Esophagus muscularis mucosa (tissue), 4 donors: ENCODE results near the gene AP1S3. TPM values are rescaled to one million over a fixed set of nuclear protein-coding genes. Genes with fewer than 3 reads are reported as not detected.
A peak's percentile ranks its signal among the peaks of the same experiment; 100 is the strongest.
"Not testable (repeated sequence)": the region's sequence is repeated elsewhere in the genome, so short reads cannot be mapped to it uniquely, and the experiment has no call there.

Experiments
- DNase-seq: peaks from one replicate; pipeline ENCODE4 v3.0.0-alpha.2; 2017; ENCODE audit errors: extremely low spot score
- H3K27ac ChIP-seq, 4 donors: fragments of 200-600 bp; sonication (generic); replicated peaks in 1 of 4; 1 replicate in 3 of 4; 2 replicates in 1 of 4; pipeline ENCODE4 v1.5.1; 2016 to 2019; ENCODE audit warnings: mild to moderate bottlenecking in 1 of 4
- H3K27me3 ChIP-seq, 4 donors: fragments of 200-600 bp; sonication (generic); one replicate each; pipeline versions ENCODE4 v1.5.1 to v1.6.0; 2016 to 2019
- H3K36me3 ChIP-seq, 4 donors: fragments of 200-600 bp; sonication (generic); one replicate each; pipeline ENCODE4 v1.5.1; 2016 to 2019
- H3K4me1 ChIP-seq, 4 donors: fragments of 200-600 bp; sonication (generic); one replicate each; pipeline ENCODE4 v1.5.1; 2016 to 2019
- H3K4me3 ChIP-seq, 4 donors: fragments of 200-600 bp; sonication (generic); 1 replicate in 2 of 4; 2 replicates in 2 of 4; pipeline ENCODE4 v1.5.1; 2016 to 2019; ENCODE audit warnings: mild to moderate bottlenecking in 4 of 4, moderate library complexity in 1 of 4
- H3K9me3 ChIP-seq, 4 donors: fragments of 200-600 bp; sonication (generic); 1 replicate in 3 of 4; 2 replicates in 1 of 4; pipeline ENCODE4 v1.5.1; 2016 to 2019
- CTCF ChIP-seq, 3 experiments: fragments of 200-600 bp in 2 of 3; fragments of 450-650 bp in 1 of 3; sonication (generic) in 2 of 3; IDR thresholded peaks; one replicate each; pipeline ENCODE4 v1.5.1; 2017 to 2019; ENCODE audit warnings: antibody characterized with exemption in 3 of 3, mild to moderate bottlenecking in 2 of 3, moderate library complexity in 1 of 3
- EP300 ChIP-seq: sonication (generic); formaldehyde crosslinking; IDR thresholded peaks from one replicate; pipeline ENCODE4 v1.6.1; 2017; ENCODE audit warnings: antibody characterized with exemption
- POLR2A ChIP-seq: fragments of 450-650 bp; IDR thresholded peaks from one replicate; pipeline ENCODE4 v1.6.1; 2017; ENCODE audit warnings: antibody characterized with exemption, moderate library complexity, mild to moderate bottlenecking, low read depth
- POLR2AphosphoS5 ChIP-seq, 2 donors: sonication (generic); formaldehyde crosslinking; IDR thresholded peaks; one replicate each; pipeline ENCODE4 v1.6.1; 2017; ENCODE audit warnings: antibody characterized with exemption in 2 of 2
- WGBS: methylation state at CpG from one replicate; pipeline ENCODE4 v1.1.5; 2018; 5-methylcytosine and 5-hydroxymethylcytosine counted together
- intact Hi-C: fragments of 100-400 bp; cut with DNase I; formaldehyde crosslinking; loops from one replicate; pipeline ENCODE4 v1.15.1; 2023
- total RNA-seq, 4 donors: library from RNA; depleted of rRNA; stranded (reverse); fragments of >200 nt; gene quantifications; one replicate each; pipeline versions ENCODE4 v1.1.0 to v1.2.1, GENCODE V29; 2016

Gene AP1S3
- total RNA-seq, 4 donors from 2014 or later = 0.40 to 2.7 (median 0.85) TPM

- Histone ChIP-seq H3K9me3 (no peaks in the 10 kb centered on the region), H3K4me1 (no peaks in the 10 kb centered on the region), H3K27me3 (no peaks in the 10 kb centered on the region), H3K27ac (no peak overlapping the region), H3K4me3 (no peak overlapping the region), H3K36me3 (no peaks in the 10 kb centered on the region)
- WGBS = 69% methylated on average over 4 of the region's 4 CpGs
- intact Hi-C loops = loop anchor here (5.0 to 10.0 kb wide), 2 partner anchors 103 to 826 kb away; no protein-coding TSS in a partner anchor
- no peak for TF ChIP-seq POLR2A
- TF ChIP-seq EP300 = no peak
- TF ChIP-seq POLR2AphosphoS5 (IDR thresholded peaks at IDR 0.05) = no peak
- TF ChIP-seq CTCF (IDR thresholded peaks at IDR 0.05) = peak; percentile 58 to 70 (median 60)
- no peak for DNase-seq
These were observed 39.3 kb downstream of the AP1S3 start for GRCh38 chr2:223797811-223798721.

GRCh38 chr2:223797037-223797436 lies 40.3 kb downstream of the AP1S3 start:
- WGBS = 78% methylated on average over 5 of the region's 5 CpGs
- H3K27me3 ChIP-seq = no peaks in the 10 kb centered on the region
- no peaks in the 10 kb centered on the region for H3K9me3 ChIP-seq
- intact Hi-C loops = loop anchor here (5.0 to 10.0 kb wide), 2 partner anchors 102 to 825 kb away; no protein-coding TSS in a partner anchor
- no peaks in the 10 kb centered on the region for H3K36me3 ChIP-seq
- TF ChIP-seq POLR2A (no peak), CTCF (IDR thresholded peaks at IDR 0.05) (no peak), EP300 (no peak), POLR2AphosphoS5 (IDR thresholded peaks at IDR 0.05) (no peak)
- H3K4me1 ChIP-seq = no peaks in the 10 kb centered on the region
- H3K27ac ChIP-seq = no peak overlapping the region
- no peak overlapping the region for H3K4me3 ChIP-seq
- DNase-seq = no peak

- TF ChIP-seq POLR2AphosphoS5 (IDR thresholded peaks at IDR 0.05) (no peak), POLR2A (no peak), EP300 (no peak), CTCF (IDR thresholded peaks at IDR 0.05) (no peak)
These were observed 48.0 kb downstream of the AP1S3 start for GRCh38 chr2:223789423-223789822.

GRCh38 chr2:223788826-223789225 lies 48.6 kb downstream of the AP1S3 start:
- Histone ChIP-seq H3K36me3 (no peaks in the 10 kb centered on the region), H3K27me3 (no peaks in the 10 kb centered on the region), H3K4me1 (no peaks in the 10 kb centered on the region), H3K27ac (no peak overlapping the region), H3K4me3 (no peak overlapping the region), H3K9me3 (no peaks in the 10 kb centered on the region)
- TF ChIP-seq EP300 = no peak
- no peak for TF ChIP-seq POLR2AphosphoS5 (IDR thresholded peaks at IDR 0.05)
- no peak for TF ChIP-seq CTCF (IDR thresholded peaks at IDR 0.05)
- no peak for TF ChIP-seq POLR2A
- intact Hi-C loops = no loop called here
- no peak for DNase-seq

More at GRCh38 chr2:223789423-223789822, 48.0 kb downstream of the AP1S3 start:
- no peak overlapping the region for H3K4me3 ChIP-seq
- DNase-seq = no peak
- H3K27me3 ChIP-seq = no peaks in the 10 kb centered on the region
- no peaks in the 10 kb centered on the region for H3K9me3 ChIP-seq
- no peaks in the 10 kb centered on the region for H3K36me3 ChIP-seq
- H3K4me1 ChIP-seq = no peaks in the 10 kb centered on the region
- no peak overlapping the region for H3K27ac ChIP-seq
- intact Hi-C loops = no loop called here
- WGBS = 97% methylated on average over 6 of the region's 6 CpGs

GRCh38 chr2:223788106-223788505 lies 49.3 kb downstream of the AP1S3 start:
- intact Hi-C loops = not testable (repeated sequence)
- 95% methylated on average over 10 of the region's 10 CpGs for WGBS

More at GRCh38 chr2:223788106-223788505, 49.3 kb downstream of the AP1S3 start:
- H3K4me1 ChIP-seq, DNase-seq, H3K36me3 ChIP-seq, H3K27ac ChIP-seq, H3K27me3 ChIP-seq, H3K9me3 ChIP-seq, H3K4me3 ChIP-seq: not testable (repeated sequence)
